Dedifferentiated amniotic fluid mesenchymal stem cell (primary cell): ENCODE data around the gene CACUL1.
"Not testable (repeated sequence)": the region's sequence is repeated elsewhere in the genome, so short reads cannot be mapped to it uniquely, and the experiment has no call there.

Source experiments
- DNase-seq: peaks from one replicate; pipeline ENCODE4 v3.0.0-alpha.2; 2016; ENCODE audit errors: extremely low spot score

CACUL1 gene

GRCh38 chr10:118687472-118687871 is 67.3 kb downstream of the CACUL1 start:
- DNase-seq, result no peak

- DNase-seq, result no peak
These were observed 72.2 kb downstream of the CACUL1 start for GRCh38 chr10:118682533-118682932.

GRCh38 chr10:118680197-118680596 is 74.6 kb downstream of the CACUL1 start:
- no peak for DNase-seq

- DNase-seq, result no peak
These were observed 80.4 kb downstream of the CACUL1 start for GRCh38 chr10:118674226-118674919.

- no peak for DNase-seq
These were observed 81.7 kb downstream of the CACUL1 start for GRCh38 chr10:118672766-118673715.

- no peak for DNase-seq
These were observed 82.6 kb downstream of the CACUL1 start for GRCh38 chr10:118672153-118672552.

- not testable (repeated sequence) for DNase-seq
These were observed 83.5 kb downstream of the CACUL1 start for GRCh38 chr10:118671221-118671620.

- DNase-seq, result no peak
These were observed 84.2 kb downstream of the CACUL1 start for GRCh38 chr10:118670472-118671124.

- DNase-seq, result no peak
These were observed 84.9 kb downstream of the CACUL1 start for GRCh38 chr10:118669835-118670234.

GRCh38 chr10:118669020-118669791 is 85.6 kb downstream of the CACUL1 start:
- DNase-seq, result peak; percentile 46

- no peak for DNase-seq
These were observed 86.4 kb downstream of the CACUL1 start for GRCh38 chr10:118668228-118668952.

- no peak for DNase-seq
These were observed 87.0 kb downstream of the CACUL1 start for GRCh38 chr10:118667732-118668131.

GRCh38 chr10:118666350-118666749 is 88.4 kb downstream of the CACUL1 start:
- DNase-seq, result no peak

GRCh38 chr10:118664321-118664720 is 90.4 kb downstream of the CACUL1 start:
- no peak for DNase-seq

GRCh38 chr10:118663176-118663575 is 91.6 kb downstream of the CACUL1 start:
- no peak for DNase-seq

GRCh38 chr10:118662228-118663035 is 92.3 kb downstream of the CACUL1 start:
- DNase-seq, result no peak

- no peak for DNase-seq
These were observed 96.0 kb downstream of the CACUL1 start for GRCh38 chr10:118658762-118659161.

- DNase-seq, result not testable (repeated sequence)
These were observed 96.6 kb downstream of the CACUL1 start for GRCh38 chr10:118658168-118658567.

GRCh38 chr10:118645294-118645693 is 109.5 kb downstream of the CACUL1 start:
- not testable (repeated sequence) for DNase-seq

GRCh38 chr10:118642228-118642627 is 112.5 kb downstream of the CACUL1 start:
- no peak for DNase-seq
